Activated T-helper 2 cell treated with anti-CD3 and anti-CD28 coated beads, Interferon-gamma antibody, Interleukin-2, Interleukin-4, amounts not matched to agents 10 μg/mL and 5 μg/mL and 100 μg/mL, durations not matched to agents 14 hours and 24 hours and 36 hours (primary cell): Measurements from ENCODE around the gene DHFR. TPM values are rescaled to one million over a fixed set of nuclear protein-coding genes. Genes with fewer than 3 reads are reported as not detected.

ENCODE experiments used
- DNase-seq: peaks from one replicate; pipeline ENCODE4 v3.0.0; 2021; ENCODE audit warnings: low spot score
- H3K27ac Mint-ChIP-seq: one replicate; pipeline ENCODE4 v1.8.0; 2021; ENCODE audit warnings: mixed read lengths
- H3K27me3 Mint-ChIP-seq: one replicate; pipeline ENCODE4 v1.8.0; 2021; ENCODE audit warnings: low read depth, mixed read lengths
- H3K36me3 Mint-ChIP-seq: one replicate; pipeline ENCODE4 v1.8.0; 2021; ENCODE audit warnings: low read depth, mixed read lengths
- H3K4me1 Mint-ChIP-seq: one replicate; pipeline ENCODE4 v1.8.0; 2021; ENCODE audit warnings: low read depth, mixed read lengths
- H3K4me3 Mint-ChIP-seq: one replicate; pipeline ENCODE4 v1.8.0; 2021; ENCODE audit warnings: low read depth, mild to moderate bottlenecking, moderate library complexity, mixed read lengths
- H3K9me3 Mint-ChIP-seq: one replicate; pipeline ENCODE4 v1.8.0; 2021; ENCODE audit warnings: mixed read lengths
- intact Hi-C: fragments of 100-400 bp; cut with micrococcal nuclease; formaldehyde crosslinking; loops from one replicate; pipeline ENCODE4 v1.15.1; 2023
- total RNA-seq: library from RNA; stranded (reverse); gene quantifications from 2 replicates; pipeline ENCODE4 v1.2.3, GENCODE V29; 2022

Gene DHFR
- total RNA-seq, 1 donor from 2014 or later, result 56.9 TPM

- Mint-ChIP-seq H3K4me3 (no peak overlapping the region), H3K36me3 (no peaks in the 10 kb centered on the region), H3K27me3 (peaks cover 38% of the 10 kb centered on the region), H3K27ac (no peak overlapping the region), H3K9me3 (no peaks in the 10 kb centered on the region), H3K4me1 (peaks cover 3% of the 10 kb centered on the region)
- no peak for DNase-seq
- intact Hi-C loops, result no loop called here
Observed at GRCh38 chr5:80579050-80579449, 75.7 kb downstream of the DHFR start.

DNA sequence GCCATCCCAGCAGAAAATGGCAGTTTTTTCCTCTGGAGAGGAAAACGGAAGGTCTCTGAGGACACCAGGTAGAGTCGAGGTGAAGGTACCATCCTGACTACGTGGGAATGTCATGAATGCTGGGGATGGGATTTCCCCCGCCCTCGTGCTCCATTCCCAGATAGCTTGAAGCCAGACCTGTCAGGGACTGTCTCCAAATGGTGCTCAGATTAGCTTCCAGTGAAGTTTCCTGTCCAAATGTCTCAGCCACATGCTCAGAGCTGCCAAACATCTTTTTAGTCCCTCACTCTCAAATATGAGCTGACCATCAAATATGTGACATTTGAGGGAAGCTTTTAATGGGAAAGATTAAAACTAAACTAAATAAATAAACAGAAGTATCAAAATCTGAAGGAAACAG is 77.1 kb downstream of the DHFR start:
- Mint-ChIP-seq H3K27ac (no peak overlapping the region), H3K36me3 (no peaks in the 10 kb centered on the region), H3K4me1 (peaks cover 3% of the 10 kb centered on the region), H3K4me3 (no peak overlapping the region), H3K27me3 (peaks cover 45% of the 10 kb centered on the region), H3K9me3 (no peaks in the 10 kb centered on the region)
- intact Hi-C loops, result no loop called here
- DNase-seq, result no peak

- Mint-ChIP-seq H3K4me3 (no peak overlapping the region), H3K4me1 (peaks cover 3% of the 10 kb centered on the region)
Observed at GRCh38 chr5:80576383-80576782, 78.4 kb downstream of the DHFR start.

More at GRCh38 chr5:80576383-80576782, 78.4 kb downstream of the DHFR start:
- no peak for DNase-seq
- intact Hi-C loops, result no loop called here
- H3K27me3 Mint-ChIP-seq, result peaks cover 56% of the 10 kb centered on the region
- H3K9me3 Mint-ChIP-seq, result no peaks in the 10 kb centered on the region
- no peak overlapping the region for H3K27ac Mint-ChIP-seq
- H3K36me3 Mint-ChIP-seq, result no peaks in the 10 kb centered on the region

Other genes starting within 250 kb of the DHFR start
- 9.0 and 11.4 TPM in 2 replicates for gene ZFYVE16, start 246.9 kb downstream of the DHFR start, total RNA-seq
- 0.43 and 0.76 TPM in 2 replicates for gene FAM151B, start 166.9 kb downstream of the DHFR start, total RNA-seq
- gene ANKRD34B, start 84.7 kb downstream of the DHFR start, total RNA-seq, result not detected in 2 replicates
- gene MSH3, start 331 bp downstream of the DHFR start, total RNA-seq, result 20.6 and 21.2 TPM in 2 replicates